SK-N-SH (cell line): ENCODE measurements around the gene THYN1. TPM values are rescaled to one million over a fixed set of nuclear protein-coding genes. Genes with fewer than 3 reads are reported as not detected.

ENCODE experiments used
- CTCF ChIA-PET: fragments of 300-600, 350-600 bp; formaldehyde crosslinking; extraction: SDS; loops from one replicate; lab custom pipeline; 2021; lab: Yijun Ruan, JAX
- POLR2A ChIA-PET: fragments of 350-600 bp; sonication (Branson Sonifier 250); formaldehyde crosslinking; extraction: SDS; loops from one replicate; lab custom pipeline; 2020; ENCODE audit warnings: antibody characterized with exemption, inconsistent platforms; lab: Yijun Ruan, JAX
- DNase-seq: peaks from one replicate; pipeline ENCODE4 v3.0.0; 2012
- H2AFZ ChIP-seq: fragments of 200-600 bp; sonication (generic); 2 replicates; pipeline ENCODE4 v1.8.1; 2016; ENCODE audit warnings: antibody characterized with exemption, mild to moderate bottlenecking, low read depth
- H3F3A ChIP-seq: fragments of 200-600 bp; sonication (generic); replicated peaks from 2 replicates; pipeline ENCODE3; 2016; ENCODE audit warnings: antibody characterized with exemption, mild to moderate bottlenecking; ENCODE audit not compliant: insufficient read depth
- H3K27ac ChIP-seq, 2 experiments: fragments of 200-500 bp in 1 of 2; fragments of 200-600 bp in 1 of 2; sonication (Bioruptor generic) in 1 of 2; sonication (generic), shearing (Covaris generic) in 1 of 2; 2 replicates each; pipeline versions ENCODE4 v1.5.1 to v1.6.1; 2014 to 2016; ENCODE audit warnings: low read depth in 2 of 2, inconsistent platforms in 1 of 2, low read length in 1 of 2, mild to moderate bottlenecking in 1 of 2, mixed read lengths in 1 of 2
- H3K27me3 ChIP-seq: fragments of 200-600 bp; sonication (generic), shearing (Covaris generic); 2 replicates; pipeline ENCODE4 v1.6.1; 2016; ENCODE audit warnings: mixed run types; ENCODE audit not compliant: insufficient read depth
- H3K36me3 ChIP-seq, 2 experiments: fragments of 200-500 bp in 1 of 2; fragments of 200-600 bp in 1 of 2; sonication (Bioruptor generic) in 1 of 2; sonication (generic) in 1 of 2; replicated peaks in 1 of 2; 2 replicates each; pipeline versions ENCODE3 to v1.5.1; 2014 to 2016; ENCODE audit warnings: low read length in 1 of 2, mild to moderate bottlenecking in 1 of 2; ENCODE audit not compliant: insufficient read depth in 2 of 2, control insufficient read depth in 1 of 2
- H3K4me1 ChIP-seq, 2 experiments: fragments of 200-500 bp in 1 of 2; fragments of 200-600 bp in 1 of 2; sonication (Bioruptor generic) in 1 of 2; sonication (generic), shearing (Covaris generic) in 1 of 2; 2 replicates each; pipeline versions ENCODE4 v1.5.1 to v1.6.1; 2014 to 2016; ENCODE audit warnings: low read depth in 1 of 2, low read length in 1 of 2, mixed run types in 1 of 2; ENCODE audit not compliant: insufficient read depth in 2 of 2, control insufficient read depth in 1 of 2
- H3K4me2 ChIP-seq: fragments of 200-600 bp; sonication (generic), shearing (Covaris generic); 2 replicates; pipeline ENCODE4 v1.6.1; 2017; ENCODE audit warnings: mixed run types
- H3K4me3 ChIP-seq, 2 experiments: fragments of 200-500 bp in 1 of 2; fragments of 200-600 bp in 1 of 2; sonication (Bioruptor generic) in 1 of 2; sonication (generic), shearing (Covaris generic) in 1 of 2; 2 replicates each; pipeline versions ENCODE4 v1.5.1 to v1.8.1; 2014 to 2016; ENCODE audit warnings: low read depth in 2 of 2, inconsistent platforms in 1 of 2, low read length in 1 of 2, mild to moderate bottlenecking in 1 of 2, mixed read lengths in 1 of 2, moderate library complexity in 1 of 2
- H3K79me2 ChIP-seq: fragments of 200-600 bp; sonication (generic); 2 replicates; pipeline ENCODE4 v1.8.1; 2017; ENCODE audit warnings: mild to moderate bottlenecking; ENCODE audit not compliant: insufficient read depth
- H3K9ac ChIP-seq: fragments of 200-600 bp; sonication (generic); 2 replicates; pipeline ENCODE4 v1.6.1; 2017; ENCODE audit warnings: mixed run types
- H3K9me2 ChIP-seq: fragments of 200-600 bp; sonication (generic); 2 replicates; pipeline ENCODE4 v1.6.1; 2017; ENCODE audit warnings: mixed run types
- H3K9me3 ChIP-seq: fragments of 200-600 bp; sonication (generic); 2 replicates; pipeline ENCODE4 v1.6.1; 2017; ENCODE audit warnings: mixed run types, mild to moderate bottlenecking, moderate library complexity
- H4K20me1 ChIP-seq: fragments of 200-600 bp; sonication (generic); 2 replicates; pipeline ENCODE4 v1.6.1; 2017; ENCODE audit warnings: mild to moderate bottlenecking, mixed run types; ENCODE audit not compliant: insufficient read depth
- ELF1 ChIP-seq: IDR thresholded peaks from 2 replicates; pipeline ENCODE4 v1.4.0; 2012
- EP300 ChIP-seq, 2 experiments: IDR thresholded peaks; 2 replicates each; pipeline versions ENCODE4 v1.4.0 to v1.6.1; 2012; ENCODE audit warnings: borderline replicate concordance in 1 of 2, low read depth in 1 of 2, low read length in 1 of 2
- EZH2phosphoT487 ChIP-seq: fragments of 200-600 bp; sonication (generic); IDR thresholded peaks from 2 replicates; pipeline ENCODE4 v1.6.1; 2017; ENCODE audit warnings: low read depth, mixed run types, mild to moderate bottlenecking, antibody characterized with exemption, moderate library complexity, borderline replicate concordance
- FOXJ3 ChIP-seq: sonication (generic); formaldehyde crosslinking; IDR thresholded peaks from 2 replicates; pipeline ENCODE4 v1.5.1; 2020; ENCODE audit warnings: mild to moderate bottlenecking, missing genetic modification reagents
- GABPA ChIP-seq: IDR thresholded peaks from 2 replicates; pipeline ENCODE4 v1.4.0; 2012; ENCODE audit warnings: low read depth, mild to moderate bottlenecking
- IRF3 ChIP-seq: fragments of 150-350 bp; IDR thresholded peaks from 2 replicates; pipeline ENCODE4 v1.6.1; 2016; ENCODE audit warnings: mild to moderate bottlenecking, low read depth, low read length
- MEF2A ChIP-seq: IDR thresholded peaks from 2 replicates; pipeline ENCODE4 v1.4.0; 2012; ENCODE audit warnings: low read depth, borderline replicate concordance
- MXI1 ChIP-seq: IDR thresholded peaks from 2 replicates; pipeline ENCODE4 v1.6.1; 2012; ENCODE audit warnings: mild to moderate bottlenecking, low read depth, low read length, improper control_type of control experiment
- NRF1 ChIP-seq: IDR thresholded peaks from 2 replicates; pipeline ENCODE4 v1.6.1; 2012; ENCODE audit warnings: low read depth, mild to moderate bottlenecking, low read length
- PBX3 ChIP-seq: IDR thresholded peaks from 2 replicates; pipeline ENCODE4; 2012
- RAD21 ChIP-seq: IDR thresholded peaks from 2 replicates; pipeline ENCODE4 v1.6.1; 2012; ENCODE audit warnings: mild to moderate bottlenecking, low read length
- RCOR1 ChIP-seq: fragments of 150-350 bp; IDR thresholded peaks from 2 replicates; pipeline ENCODE4 v1.6.1; 2017; ENCODE audit warnings: antibody characterized with exemption, low read length
- RFX5 ChIP-seq: IDR thresholded peaks from 2 replicates; pipeline ENCODE4 v1.6.1; 2012; ENCODE audit warnings: mild to moderate bottlenecking, improper control_type of control experiment, low read length
- SIN3A ChIP-seq: IDR thresholded peaks from 2 replicates; pipeline ENCODE4 v1.6.1; 2012; ENCODE audit warnings: low read depth, mild to moderate bottlenecking, low read length, moderate library complexity, borderline replicate concordance
- TCF12 ChIP-seq: IDR thresholded peaks from 2 replicates; pipeline ENCODE4 v1.4.0; 2012
- TEAD4 ChIP-seq: IDR thresholded peaks from 2 replicates; pipeline ENCODE4 v1.4.0; 2012; ENCODE audit warnings: mild to moderate bottlenecking, borderline replicate concordance; ENCODE audit not compliant: insufficient read depth
- USF1 ChIP-seq: IDR thresholded peaks from 2 replicates; pipeline ENCODE4 v1.4.0; 2012; ENCODE audit warnings: low read depth, borderline replicate concordance
- USF2 ChIP-seq: fragments of 150-350 bp; IDR thresholded peaks from 2 replicates; pipeline ENCODE4 v1.6.1; 2017; ENCODE audit warnings: antibody characterized with exemption, low read length, low read depth, borderline replicate concordance
- YY1 ChIP-seq: IDR thresholded peaks from 2 replicates; pipeline ENCODE4 v1.4.0; 2012; ENCODE audit warnings: low read depth, mild to moderate bottlenecking
- WGBS: methylation state at CpG from one replicate; pipeline ENCODE4 v1.1.6; 2017; ENCODE audit warnings: low lambda C conversion rate; 5-methylcytosine and 5-hydroxymethylcytosine counted together
- polyA plus RNA-seq, 3 experiments: library from polyadenylated mRNA; depleted of rRNA; stranded (reverse); fragments of >200 nt; gene quantifications; 2 replicates each; pipeline ENCODE4 v1.2.3, GENCODE V29; 2012
- TF ChIP-seq, protein P1 (sequence below): IDR thresholded peaks from 2 replicates; pipeline ENCODE4 v1.4.0; 2012; ENCODE audit warnings: low read depth

Gene THYN1
- polyA plus RNA-seq, 1 of the 3 experiments (the other 2 are of a cell fraction): 61.8 TPM

DNA sequence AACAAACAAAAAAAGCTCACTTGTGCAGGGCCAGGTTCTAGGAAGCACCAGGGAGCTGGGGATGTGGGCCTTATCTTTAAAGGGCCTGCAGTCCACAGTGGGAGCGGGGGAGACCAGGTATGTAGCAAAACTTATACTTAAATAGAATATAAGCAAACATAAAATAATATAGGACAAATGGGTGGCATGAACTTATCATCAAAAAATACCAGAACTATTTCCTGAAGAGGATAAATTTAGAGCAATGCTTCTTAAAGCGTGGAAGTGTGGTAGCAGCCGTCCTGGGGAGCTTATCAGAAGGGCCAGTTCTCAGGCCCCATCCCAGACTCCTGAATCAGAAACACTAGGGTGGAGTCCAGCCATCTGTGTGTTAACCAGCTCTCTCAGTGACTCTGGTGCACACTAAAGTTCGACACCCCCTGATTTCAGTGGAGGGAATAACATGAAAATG lies 19.4 kb downstream of the THYN1 start:
- ChIA-PET CTCF (interaction anchor here (1.2 kb wide), 3 partner anchors 10 to 37 kb away, joined by 3 to 4 read pairs (median 3); no protein-coding TSS in a partner anchor), POLR2A (interaction anchor here (1.1 kb wide), 1 partner anchor 9 kb away, joined by 3 read pairs; the partner anchor contains the start of gene VPS26B)
- Histone ChIP-seq H3K4me2 (no peak overlapping the region), H3K9me3 (no peaks in the 10 kb centered on the region), H2AFZ (no peak overlapping the region), H3K27ac (no peak overlapping the region), H3K9me2 (no peaks in the 10 kb centered on the region), H3K9ac (no peak overlapping the region), H3F3A (peaks cover 17% of the 10 kb centered on the region), H3K79me2 (peaks cover 66% of the 10 kb centered on the region), H3K27me3 (no peaks in the 10 kb centered on the region), H4K20me1 (peaks cover 9% of the 10 kb centered on the region), H3K4me1 (peaks cover 3 to 55% of the 10 kb centered on the region in 2 experiments; a peak in 3 of 4 replicates), H3K4me3 (no peak overlapping the region), H3K36me3 (peaks cover 7 to 20% of the 10 kb centered on the region in 2 experiments)
- DNase-seq: no peak
- WGBS: 93% methylated on average over 3 of the region's 4 CpGs
- TF ChIP-seq USF1 (no peak), IRF3 (no peak), RAD21 (no peak), NRF1 (no peak), SIN3A (no peak), RFX5 (no peak), RCOR1 (no peak), PBX3 (no peak), YY1 (no peak), TCF12 (no peak), USF2 (no peak), ELF1 (no peak), TEAD4 (no peak), MXI1 (no peak), GABPA (no peak), FOXJ3 (CRISPR knock-in tag) (no peak), EP300 (IDR thresholded peaks at IDR 0.05; ENCODE audit: borderline replicate concordance in 1 of 2, low read depth in 1 of 2, low read length in 1 of 2) (no peak), EZH2phosphoT487 (no peak), MEF2A (no peak)
- TF ChIP-seq, protein P1, sequence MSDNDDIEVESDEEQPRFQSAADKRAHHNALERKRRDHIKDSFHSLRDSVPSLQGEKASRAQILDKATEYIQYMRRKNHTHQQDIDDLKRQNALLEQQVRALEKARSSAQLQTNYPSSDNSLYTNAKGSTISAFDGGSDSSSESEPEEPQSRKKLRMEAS: no peak
